Endothelial cell of umbilical vein (primary cell): Measurements from ENCODE around the gene LHFPL2.

ENCODE experiments used
- CTCF ChIP-seq, 2 donors: IDR thresholded peaks; 1 replicate in 1 of 2; 2 replicates in 1 of 2; pipeline ENCODE4 v1.5.1; 2011; ENCODE audit warnings: low read length in 2 of 2, mild to moderate bottlenecking in 2 of 2, moderate library complexity in 2 of 2, control low read depth in 1 of 2, inconsistent platforms in 1 of 2, low read depth in 1 of 2; ENCODE audit not compliant: insufficient read depth in 1 of 2; ENCODE audit errors: extremely low read depth in 1 of 2
- JUN ChIP-seq: IDR thresholded peaks from 2 replicates; pipeline ENCODE4 v1.6.1; 2011; ENCODE audit warnings: borderline replicate concordance, low read depth; ENCODE audit not compliant: insufficient read length, insufficient read depth
- POLR2AphosphoS5 ChIP-seq: IDR thresholded peaks from 2 replicates; pipeline ENCODE4 v1.6.1; 2012; ENCODE audit warnings: low read depth, mild to moderate bottlenecking, control low read depth, low read length, moderate library complexity; ENCODE audit not compliant: insufficient read depth

GRCh38 chr5:78555870-78556269, 92.7 kb downstream of the LHFPL2 start:
- TF ChIP-seq JUN, result no peak
- no peak for TF ChIP-seq CTCF (IDR thresholded peaks at IDR 0.05; ENCODE audit: extremely low read depth in 1 of 2, insufficient read depth in 1 of 2, low read depth in 1 of 2, low read length in 2 of 2)
- no peak for TF ChIP-seq POLR2AphosphoS5
